ENCODE results near the gene C1S.
"Not testable (repeated sequence)": the region's sequence is repeated elsewhere in the genome, so short reads cannot be mapped to it uniquely, and the experiment has no call there.

Gene C1S

DNA sequence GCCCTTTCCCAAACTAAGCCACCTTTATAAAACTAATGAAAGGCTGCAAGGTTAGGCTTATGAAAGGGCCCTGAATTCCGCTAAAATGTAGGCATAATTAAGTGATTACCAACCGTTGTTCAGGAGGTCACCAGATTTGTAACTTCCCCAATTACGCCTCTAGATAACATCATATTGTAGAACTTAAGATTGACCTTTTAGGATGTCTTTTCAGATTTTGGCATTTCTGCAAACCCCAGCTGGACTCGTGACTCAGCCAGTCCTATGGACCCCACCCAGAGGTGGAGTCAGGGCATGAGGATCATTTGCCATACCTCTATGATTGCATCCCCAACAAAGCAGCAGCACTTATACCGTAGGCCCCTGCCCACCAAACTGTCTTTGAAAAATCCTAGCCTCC is 38.6 kb upstream of the C1S start:
- H3K27ac ChIP-seq (ENCODE audit: low read depth in 2 of 2, low read length in 2 of 2): no peak overlapping the region
- peaks cover 2 to 9% of the 10 kb centered on the region in 2 donors for H3K4me1 ChIP-seq (ENCODE audit: control insufficient read depth in 2 of 2, insufficient read depth in 2 of 2, low read length in 2 of 2)
- no peaks in the 10 kb centered on the region for H3K9me3 ChIP-seq (ENCODE audit: control insufficient read depth in 2 of 2, low read length in 2 of 2)
- H3K9ac ChIP-seq (ENCODE audit: low read depth in 1 of 2, low read length in 2 of 2): no peak overlapping the region
- no peaks in the 10 kb centered on the region for H3K36me3 ChIP-seq (ENCODE audit: control insufficient read depth in 2 of 2, insufficient read depth in 2 of 2, low read length in 2 of 2)
- no peaks in the 10 kb centered on the region for H3K27me3 ChIP-seq (ENCODE audit: control insufficient read depth in 2 of 2, insufficient read depth in 2 of 2, low read length in 2 of 2)
- no peak overlapping the region for H3K4me3 ChIP-seq (ENCODE audit: low read length in 2 of 2)

DNA sequence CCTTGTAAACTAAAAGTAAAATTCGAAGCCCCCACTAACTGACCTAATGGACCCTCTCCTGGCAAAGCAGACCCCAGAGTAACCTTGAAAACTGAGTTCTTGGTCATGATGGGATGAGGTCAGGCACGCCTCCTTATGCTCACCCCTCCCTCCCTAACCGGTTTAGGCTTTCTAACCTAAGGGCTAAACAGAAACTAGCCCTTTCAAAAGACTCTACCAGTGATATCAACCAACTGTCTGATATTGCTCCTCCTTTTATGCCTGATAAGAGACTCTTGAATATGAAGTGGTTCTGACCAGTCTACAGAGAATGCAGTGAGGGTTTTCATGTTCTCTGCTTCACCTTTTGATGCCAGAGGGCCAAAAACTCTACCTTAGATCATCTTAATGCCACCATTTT is 37.4 kb upstream of the C1S start:
- H3K36me3 ChIP-seq (ENCODE audit: control insufficient read depth in 2 of 2, insufficient read depth in 2 of 2, low read length in 2 of 2): no peaks in the 10 kb centered on the region
- no peaks in the 10 kb centered on the region for H3K9me3 ChIP-seq (ENCODE audit: control insufficient read depth in 2 of 2, low read length in 2 of 2)
- H3K27ac ChIP-seq (ENCODE audit: low read depth in 2 of 2, low read length in 2 of 2): no peak overlapping the region
- no peak overlapping the region for H3K4me3 ChIP-seq (ENCODE audit: low read length in 2 of 2)
- H3K4me1 ChIP-seq (ENCODE audit: control insufficient read depth in 2 of 2, insufficient read depth in 2 of 2, low read length in 2 of 2): peaks cover 0 to 4% of the 10 kb centered on the region in 2 donors
- H3K9ac ChIP-seq (ENCODE audit: low read depth in 1 of 2, low read length in 2 of 2): no peak overlapping the region
- H3K27me3 ChIP-seq (ENCODE audit: control insufficient read depth in 2 of 2, insufficient read depth in 2 of 2, low read length in 2 of 2): no peaks in the 10 kb centered on the region

DNA sequence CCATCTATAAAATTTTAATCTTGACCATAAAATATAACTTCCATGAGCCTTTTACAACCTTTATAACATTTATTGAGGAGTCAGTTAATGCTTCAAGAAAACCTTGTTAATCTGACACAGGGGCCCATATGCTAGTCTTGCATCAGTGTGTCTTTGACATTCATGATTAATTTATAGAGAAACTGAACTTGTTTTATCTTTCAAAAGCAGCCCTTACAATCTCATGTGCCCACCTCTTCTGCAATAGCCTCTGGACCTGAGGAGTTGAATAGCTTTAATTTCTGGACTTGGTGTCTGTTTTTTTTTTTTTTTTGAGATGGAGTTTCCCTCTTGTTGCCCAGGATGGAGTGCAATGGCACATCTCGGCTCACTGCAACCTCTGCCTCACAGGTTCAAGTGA is 33.7 kb upstream of the C1S start:
- Histone ChIP-seq H3K9me3 (ENCODE audit: control insufficient read depth in 2 of 2, low read length in 2 of 2) (no peaks in the 10 kb centered on the region), H3K27me3 (ENCODE audit: control insufficient read depth in 2 of 2, insufficient read depth in 2 of 2, low read length in 2 of 2) (no peaks in the 10 kb centered on the region), H3K36me3 (ENCODE audit: control insufficient read depth in 2 of 2, insufficient read depth in 2 of 2, low read length in 2 of 2) (no peaks in the 10 kb centered on the region), H3K4me1 (ENCODE audit: control insufficient read depth in 2 of 2, insufficient read depth in 2 of 2, low read length in 2 of 2) (no peaks in the 10 kb centered on the region), H3K4me3 (ENCODE audit: low read length in 2 of 2) (no peak overlapping the region), H3K9ac (ENCODE audit: low read depth in 1 of 2, low read length in 2 of 2) (no peak overlapping the region), H3K27ac (ENCODE audit: low read depth in 2 of 2, low read length in 2 of 2) (no peak overlapping the region)

DNA sequence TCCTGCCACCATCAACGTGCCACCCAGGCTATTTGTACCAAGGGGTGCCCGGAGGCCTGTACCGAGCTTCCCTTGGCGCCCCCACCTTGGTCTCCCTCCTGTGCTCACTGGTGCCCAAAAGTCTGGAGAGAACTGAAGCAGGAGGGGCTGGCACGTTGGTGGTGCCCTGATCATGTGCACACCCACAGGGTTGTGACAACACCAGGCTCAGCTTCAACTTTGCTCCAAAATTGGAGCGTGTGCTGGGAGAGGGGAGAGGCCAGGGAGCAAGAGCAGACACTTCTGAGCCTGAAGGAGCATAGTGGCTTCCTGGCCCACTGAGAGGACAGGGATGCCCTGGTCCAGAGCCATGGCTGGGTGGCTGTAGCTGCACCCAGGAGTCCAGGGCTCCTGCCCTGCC is 29.2 kb upstream of the C1S start:
- no peaks in the 10 kb centered on the region for H3K36me3 ChIP-seq (ENCODE audit: control insufficient read depth in 2 of 2, insufficient read depth in 2 of 2, low read length in 2 of 2)
- H3K27me3 ChIP-seq (ENCODE audit: control insufficient read depth in 2 of 2, insufficient read depth in 2 of 2, low read length in 2 of 2): no peaks in the 10 kb centered on the region
- H3K9ac ChIP-seq (ENCODE audit: low read depth in 1 of 2, low read length in 2 of 2): no peak overlapping the region
- H3K9me3 ChIP-seq (ENCODE audit: control insufficient read depth in 2 of 2, low read length in 2 of 2): no peaks in the 10 kb centered on the region
- no peak overlapping the region for H3K27ac ChIP-seq (ENCODE audit: low read depth in 2 of 2, low read length in 2 of 2)
- no peaks in the 10 kb centered on the region for H3K4me1 ChIP-seq (ENCODE audit: control insufficient read depth in 2 of 2, insufficient read depth in 2 of 2, low read length in 2 of 2)
- no peak overlapping the region for H3K4me3 ChIP-seq (ENCODE audit: low read length in 2 of 2)

DNA sequence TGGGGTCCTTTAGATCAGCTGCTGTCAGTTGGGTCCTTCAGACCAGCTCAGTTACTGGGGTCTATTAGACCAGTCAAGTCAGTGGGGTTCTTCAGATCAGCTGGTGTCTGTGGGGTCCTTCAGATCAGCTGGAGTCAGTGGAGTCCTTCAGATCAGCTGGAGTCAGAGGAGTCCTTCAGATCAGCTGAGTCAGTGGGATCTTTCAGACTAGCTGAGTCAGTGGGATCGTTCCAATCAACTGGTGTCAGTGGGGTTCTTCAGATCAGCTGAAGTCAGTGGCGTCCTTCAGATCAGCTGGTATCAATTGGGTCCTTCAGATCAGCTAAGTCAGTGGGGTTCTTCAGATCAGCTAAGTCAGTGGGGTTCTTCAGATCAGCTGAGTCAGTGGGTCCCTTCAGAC is 27.5 kb upstream of the C1S start:
- H3K9me3 ChIP-seq (ENCODE audit: control insufficient read depth in 2 of 2, low read length in 2 of 2): no peaks in the 10 kb centered on the region
- H3K9ac ChIP-seq (ENCODE audit: low read depth in 1 of 2, low read length in 2 of 2): no peak overlapping the region
- no peaks in the 10 kb centered on the region for H3K36me3 ChIP-seq (ENCODE audit: control insufficient read depth in 2 of 2, insufficient read depth in 2 of 2, low read length in 2 of 2)
- no peak overlapping the region for H3K4me3 ChIP-seq (ENCODE audit: low read length in 2 of 2)
- H3K27ac ChIP-seq (ENCODE audit: low read depth in 2 of 2, low read length in 2 of 2): no peak overlapping the region
- no peaks in the 10 kb centered on the region for H3K4me1 ChIP-seq (ENCODE audit: control insufficient read depth in 2 of 2, insufficient read depth in 2 of 2, low read length in 2 of 2)
- no peaks in the 10 kb centered on the region for H3K27me3 ChIP-seq (ENCODE audit: control insufficient read depth in 2 of 2, insufficient read depth in 2 of 2, low read length in 2 of 2)

DNA sequence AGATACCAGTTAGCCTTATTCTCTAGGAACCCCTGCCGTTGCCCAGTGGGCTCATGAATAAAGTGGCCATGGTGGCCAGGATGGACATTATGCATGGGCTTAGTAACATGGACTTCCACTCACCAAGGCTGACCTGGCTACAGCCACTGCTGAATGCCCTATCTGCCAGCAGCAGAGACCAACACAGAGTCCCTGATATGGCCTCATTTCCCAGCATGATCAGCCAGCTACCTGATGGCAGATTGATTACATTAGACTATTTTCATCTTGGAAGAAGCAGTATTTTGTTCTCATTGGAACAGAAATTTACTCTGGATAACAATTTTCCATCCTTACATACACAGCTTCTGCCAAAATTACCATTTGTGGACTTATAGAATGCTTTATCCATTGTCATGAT is 26.1 kb upstream of the C1S start:
- H3K27me3 ChIP-seq (ENCODE audit: control insufficient read depth in 2 of 2, insufficient read depth in 2 of 2, low read length in 2 of 2): no peaks in the 10 kb centered on the region
- H3K4me1 ChIP-seq (ENCODE audit: control insufficient read depth in 2 of 2, insufficient read depth in 2 of 2, low read length in 2 of 2): no peaks in the 10 kb centered on the region
- no peaks in the 10 kb centered on the region for H3K36me3 ChIP-seq (ENCODE audit: control insufficient read depth in 2 of 2, insufficient read depth in 2 of 2, low read length in 2 of 2)
- H3K9me3 ChIP-seq (ENCODE audit: control insufficient read depth in 2 of 2, low read length in 2 of 2): no peaks in the 10 kb centered on the region
- no peak overlapping the region for H3K9ac ChIP-seq (ENCODE audit: low read depth in 1 of 2, low read length in 2 of 2)
- no peak overlapping the region for H3K4me3 ChIP-seq (ENCODE audit: low read length in 2 of 2)
- H3K27ac ChIP-seq (ENCODE audit: low read depth in 2 of 2, low read length in 2 of 2): no peak overlapping the region

DNA sequence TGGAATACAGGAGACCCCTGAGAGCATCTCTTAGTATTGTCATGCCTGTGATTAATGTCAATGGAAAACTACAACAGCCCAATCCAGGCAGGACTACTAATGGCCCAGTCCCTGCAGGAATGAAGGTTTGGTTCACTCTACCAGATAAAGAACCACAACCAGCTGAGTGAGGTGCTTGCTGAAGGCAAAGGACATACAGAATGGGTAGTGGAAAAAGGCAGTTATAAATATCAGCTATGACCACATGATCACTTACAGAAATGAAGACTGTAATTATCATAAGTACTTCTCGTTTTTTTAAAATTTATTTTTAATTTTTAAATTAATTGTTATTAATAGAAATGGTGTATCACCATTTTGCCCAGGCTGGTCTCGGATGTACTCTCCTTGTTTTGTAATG is 25.1 kb upstream of the C1S start:
- H3K4me1 ChIP-seq (ENCODE audit: control insufficient read depth in 2 of 2, insufficient read depth in 2 of 2, low read length in 2 of 2): no peaks in the 10 kb centered on the region
- H3K27me3 ChIP-seq (ENCODE audit: control insufficient read depth in 2 of 2, insufficient read depth in 2 of 2, low read length in 2 of 2): no peaks in the 10 kb centered on the region
- no peak overlapping the region for H3K9ac ChIP-seq (ENCODE audit: low read depth in 1 of 2, low read length in 2 of 2)
- no peak overlapping the region for H3K27ac ChIP-seq (ENCODE audit: low read depth in 2 of 2, low read length in 2 of 2)
- H3K36me3 ChIP-seq (ENCODE audit: control insufficient read depth in 2 of 2, insufficient read depth in 2 of 2, low read length in 2 of 2): no peaks in the 10 kb centered on the region
- H3K4me3 ChIP-seq (ENCODE audit: low read length in 2 of 2): no peak overlapping the region
- H3K9me3 ChIP-seq (ENCODE audit: control insufficient read depth in 2 of 2, low read length in 2 of 2): no peaks in the 10 kb centered on the region

DNA sequence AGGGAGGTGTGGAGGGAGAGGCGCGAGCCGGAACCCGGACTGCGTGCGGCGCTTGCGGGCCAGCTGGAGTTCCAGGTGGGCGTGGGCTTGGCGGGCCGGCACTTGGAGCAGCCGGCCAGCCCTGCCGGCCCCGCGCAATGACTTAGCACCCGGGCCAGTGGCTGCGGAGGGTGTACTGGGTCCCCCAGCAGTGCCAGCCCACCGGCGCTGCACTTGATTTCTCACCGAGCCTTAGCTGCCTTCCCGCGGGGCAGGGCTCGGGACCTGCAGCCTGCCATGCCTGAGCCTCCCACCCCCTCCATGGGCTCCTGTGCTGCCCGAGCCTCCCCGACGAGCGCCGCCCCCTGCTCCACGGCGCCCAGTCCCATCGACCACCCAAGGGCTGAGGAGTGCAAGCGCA is 23.1 kb upstream of the C1S start:
- H3K27ac ChIP-seq (ENCODE audit: low read depth in 2 of 2, low read length in 2 of 2); H3K36me3 ChIP-seq (ENCODE audit: control insufficient read depth in 2 of 2, insufficient read depth in 2 of 2, low read length in 2 of 2); H3K9me3 ChIP-seq (ENCODE audit: control insufficient read depth in 2 of 2, low read length in 2 of 2); H3K9ac ChIP-seq (ENCODE audit: low read depth in 1 of 2, low read length in 2 of 2); H3K4me1 ChIP-seq (ENCODE audit: control insufficient read depth in 2 of 2, insufficient read depth in 2 of 2, low read length in 2 of 2); H3K4me3 ChIP-seq (ENCODE audit: low read length in 2 of 2); H3K27me3 ChIP-seq (ENCODE audit: control insufficient read depth in 2 of 2, insufficient read depth in 2 of 2, low read length in 2 of 2): not testable (repeated sequence)

DNA sequence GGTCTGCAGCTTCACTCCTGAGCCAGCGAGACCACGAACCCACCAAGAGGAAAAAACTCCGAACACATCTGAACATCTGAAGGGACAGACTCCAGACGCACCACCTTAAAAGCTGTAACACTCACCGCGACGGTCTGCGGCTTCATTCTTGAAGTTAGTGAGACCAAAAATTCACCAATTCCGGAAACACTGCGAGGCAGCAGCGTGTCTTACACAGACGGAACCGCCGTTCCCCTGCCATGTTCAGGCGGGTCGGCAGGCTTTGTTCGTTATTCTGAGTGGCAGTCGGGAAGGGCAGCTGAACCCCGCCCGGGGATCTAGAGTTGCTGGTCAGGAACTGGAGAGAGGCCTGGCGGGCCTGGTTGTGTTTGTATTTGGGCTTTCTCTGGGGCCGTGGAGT is 21.9 kb upstream of the C1S start:
- Histone ChIP-seq H3K4me3 (ENCODE audit: low read length in 2 of 2) (no peak overlapping the region), H3K9ac (ENCODE audit: low read depth in 1 of 2, low read length in 2 of 2) (no peak overlapping the region), H3K9me3 (ENCODE audit: control insufficient read depth in 2 of 2, low read length in 2 of 2) (no peaks in the 10 kb centered on the region), H3K4me1 (ENCODE audit: control insufficient read depth in 2 of 2, insufficient read depth in 2 of 2, low read length in 2 of 2) (no peaks in the 10 kb centered on the region), H3K27me3 (ENCODE audit: control insufficient read depth in 2 of 2, insufficient read depth in 2 of 2, low read length in 2 of 2) (no peaks in the 10 kb centered on the region), H3K27ac (ENCODE audit: low read depth in 2 of 2, low read length in 2 of 2) (no peak overlapping the region), H3K36me3 (ENCODE audit: control insufficient read depth in 2 of 2, insufficient read depth in 2 of 2, low read length in 2 of 2) (no peaks in the 10 kb centered on the region)

DNA sequence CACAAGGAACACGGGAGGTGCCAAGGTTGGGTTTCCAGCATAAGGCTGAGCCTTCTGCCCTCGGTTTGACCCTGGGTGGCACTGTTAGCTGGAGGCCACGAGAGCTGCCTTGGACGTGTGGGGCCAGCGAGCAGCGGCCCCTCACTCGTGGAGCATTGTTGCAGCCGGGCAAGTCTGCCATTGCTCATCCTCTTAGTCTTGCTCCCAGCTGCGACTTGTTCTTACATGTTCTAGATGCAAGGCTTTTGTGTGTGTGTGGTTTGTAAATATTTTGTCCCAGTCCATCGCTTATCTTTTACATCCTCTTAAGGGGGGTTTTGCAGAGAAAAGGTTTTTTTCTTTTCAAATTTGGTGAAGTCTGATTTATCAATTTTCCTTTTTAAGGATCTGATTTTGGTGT is 21.1 kb upstream of the C1S start:
- H3K4me1 ChIP-seq (ENCODE audit: control insufficient read depth in 2 of 2, insufficient read depth in 2 of 2, low read length in 2 of 2): no peaks in the 10 kb centered on the region

DNA sequence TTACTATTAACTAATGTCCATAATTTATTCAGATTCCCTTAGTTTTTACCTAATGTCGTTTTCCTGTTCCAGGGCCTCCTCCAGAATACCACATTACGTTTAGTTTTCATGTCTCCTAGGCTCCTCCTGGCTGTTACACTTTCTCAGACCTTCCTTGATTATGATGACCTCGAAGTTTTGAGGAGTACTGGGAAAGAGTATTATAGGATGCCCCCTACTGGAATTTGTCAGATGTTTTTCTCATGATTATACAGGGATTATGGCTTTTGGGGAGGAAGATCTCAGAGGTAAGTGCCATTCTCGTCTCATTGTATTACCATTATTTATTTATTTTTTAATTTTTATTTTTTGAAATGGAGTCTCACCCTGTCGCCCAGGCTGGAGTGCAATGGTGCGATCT is 17.7 kb upstream of the C1S start:
- Histone ChIP-seq H3K9ac (ENCODE audit: low read depth in 1 of 2, low read length in 2 of 2) (no peak overlapping the region), H3K4me3 (ENCODE audit: low read length in 2 of 2) (no peak overlapping the region), H3K27ac (ENCODE audit: low read depth in 2 of 2, low read length in 2 of 2) (no peak overlapping the region), H3K9me3 (ENCODE audit: control insufficient read depth in 2 of 2, low read length in 2 of 2) (no peaks in the 10 kb centered on the region), H3K4me1 (ENCODE audit: control insufficient read depth in 2 of 2, insufficient read depth in 2 of 2, low read length in 2 of 2) (no peaks in the 10 kb centered on the region), H3K36me3 (ENCODE audit: control insufficient read depth in 2 of 2, insufficient read depth in 2 of 2, low read length in 2 of 2) (no peaks in the 10 kb centered on the region), H3K27me3 (ENCODE audit: control insufficient read depth in 2 of 2, insufficient read depth in 2 of 2, low read length in 2 of 2) (no peaks in the 10 kb centered on the region)

More for the DNA sequence above, 21.1 kb upstream of the C1S start:
- H3K27ac ChIP-seq (ENCODE audit: low read depth in 2 of 2, low read length in 2 of 2): no peak overlapping the region
- H3K9ac ChIP-seq (ENCODE audit: low read depth in 1 of 2, low read length in 2 of 2): no peak overlapping the region
- no peak overlapping the region for H3K4me3 ChIP-seq (ENCODE audit: low read length in 2 of 2)
- H3K27me3 ChIP-seq (ENCODE audit: control insufficient read depth in 2 of 2, insufficient read depth in 2 of 2, low read length in 2 of 2): no peaks in the 10 kb centered on the region
- no peaks in the 10 kb centered on the region for H3K36me3 ChIP-seq (ENCODE audit: control insufficient read depth in 2 of 2, insufficient read depth in 2 of 2, low read length in 2 of 2)
- H3K9me3 ChIP-seq (ENCODE audit: control insufficient read depth in 2 of 2, low read length in 2 of 2): no peaks in the 10 kb centered on the region
